Parathyroid adenoma (tissue), 2 donors: Measurements from ENCODE around the gene LARP1B.

Experiments used
- H2AFZ ChIP-seq: fragments of 300-600 bp; sonication (generic); one replicate; pipeline ENCODE4 v1.7.0; 2017; ENCODE audit warnings: antibody characterized with exemption, mild to moderate bottlenecking
- H3K27ac ChIP-seq: fragments of 300-600 bp; sonication (generic); one replicate; pipeline ENCODE4 v1.7.0; 2017
- H3K27me3 ChIP-seq: fragments of 300-600 bp; sonication (generic); one replicate; pipeline ENCODE4 v1.7.0; 2017; ENCODE audit warnings: low read length; ENCODE audit not compliant: control insufficient read depth, insufficient read depth
- H3K36me3 ChIP-seq: fragments of 300-600 bp; sonication (generic); one replicate; pipeline ENCODE4 v1.7.0; 2017; ENCODE audit warnings: low read length; ENCODE audit not compliant: control insufficient read depth, insufficient read depth
- H3K4me1 ChIP-seq: fragments of 300-600 bp; sonication (generic); one replicate; pipeline ENCODE4 v1.7.0; 2017; ENCODE audit warnings: control low read depth
- H3K4me2 ChIP-seq: fragments of 300-600 bp; sonication (generic); one replicate; pipeline ENCODE4 v1.7.0; 2017; ENCODE audit warnings: low read length
- H3K4me3 ChIP-seq: fragments of 300-600 bp; sonication (generic); one replicate; pipeline ENCODE4 v1.7.0; 2017; ENCODE audit warnings: low read depth, low read length
- H3K79me2 ChIP-seq: fragments of 300-600 bp; sonication (generic); one replicate; pipeline ENCODE4 v1.7.0; 2017; ENCODE audit warnings: control low read depth
- H3K9ac ChIP-seq: fragments of 300-600 bp; sonication (generic); one replicate; pipeline ENCODE4 v1.7.0; 2017; ENCODE audit warnings: mild to moderate bottlenecking
- H3K9me3 ChIP-seq: fragments of 300-600 bp; sonication (generic); one replicate; pipeline ENCODE4 v1.7.0; 2017; ENCODE audit warnings: low read length; ENCODE audit not compliant: control insufficient read depth
- TF ChIP-seq, protein P1 (sequence below): fragments of 300-600 bp; sonication (generic); IDR thresholded peaks from one replicate; pipeline ENCODE4 v1.7.0; 2017; ENCODE audit warnings: antibody characterized with exemption, mild to moderate bottlenecking
- donor health status: primary hyperparathyroidism.

Gene LARP1B

DNA sequence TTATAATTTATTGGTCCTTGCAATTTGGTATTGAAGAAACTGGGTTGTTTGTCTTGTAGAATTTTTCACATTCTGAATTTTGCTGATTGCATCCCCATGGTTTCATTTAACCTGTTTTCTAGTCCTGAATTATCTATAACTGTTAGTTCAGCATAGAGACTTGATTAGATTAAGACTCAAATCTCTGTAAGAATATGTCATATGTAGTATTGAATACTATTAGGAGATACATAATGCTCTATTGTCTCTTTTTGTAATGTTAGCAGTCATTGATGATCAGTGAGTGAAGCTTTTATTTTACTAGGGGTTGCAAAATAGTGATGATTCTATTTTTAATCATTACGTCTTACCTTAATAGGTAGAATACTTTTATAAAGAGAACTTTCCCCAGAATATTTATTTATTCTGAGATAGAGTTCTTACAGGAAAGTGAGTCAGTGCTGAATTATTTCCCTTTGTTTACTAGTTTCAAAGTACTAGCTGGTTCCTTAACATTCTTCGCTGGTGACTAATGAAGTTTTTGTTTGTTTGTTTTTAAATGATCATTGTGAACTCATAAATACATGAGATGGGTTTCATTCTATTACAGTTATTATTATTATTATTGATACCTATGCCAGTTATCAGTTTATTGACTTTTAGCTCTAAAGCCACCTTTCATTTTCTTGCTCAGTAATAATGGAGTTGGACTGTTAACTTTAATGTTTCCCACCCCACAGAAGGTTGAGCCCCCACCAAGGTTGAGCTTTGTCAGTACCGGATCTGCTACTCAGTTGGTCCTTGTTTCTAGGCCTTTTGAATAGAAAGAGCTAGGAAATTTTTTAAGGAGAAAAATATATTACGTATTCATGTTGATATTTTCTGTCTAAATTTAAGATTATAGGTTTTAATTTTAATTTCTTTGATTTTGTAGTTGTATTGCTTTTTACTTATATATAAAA is 102.3 kb downstream of the LARP1B start:
- no peak overlapping the region for H3K4me2 ChIP-seq
- no peaks in the 10 kb centered on the region for H3K4me1 ChIP-seq
- no peak overlapping the region for H3K27ac ChIP-seq
- H3K4me3 ChIP-seq = no peak overlapping the region
- no peak overlapping the region for H2AFZ ChIP-seq
- no peaks in the 10 kb centered on the region for H3K79me2 ChIP-seq
- TF ChIP-seq, protein P1, sequence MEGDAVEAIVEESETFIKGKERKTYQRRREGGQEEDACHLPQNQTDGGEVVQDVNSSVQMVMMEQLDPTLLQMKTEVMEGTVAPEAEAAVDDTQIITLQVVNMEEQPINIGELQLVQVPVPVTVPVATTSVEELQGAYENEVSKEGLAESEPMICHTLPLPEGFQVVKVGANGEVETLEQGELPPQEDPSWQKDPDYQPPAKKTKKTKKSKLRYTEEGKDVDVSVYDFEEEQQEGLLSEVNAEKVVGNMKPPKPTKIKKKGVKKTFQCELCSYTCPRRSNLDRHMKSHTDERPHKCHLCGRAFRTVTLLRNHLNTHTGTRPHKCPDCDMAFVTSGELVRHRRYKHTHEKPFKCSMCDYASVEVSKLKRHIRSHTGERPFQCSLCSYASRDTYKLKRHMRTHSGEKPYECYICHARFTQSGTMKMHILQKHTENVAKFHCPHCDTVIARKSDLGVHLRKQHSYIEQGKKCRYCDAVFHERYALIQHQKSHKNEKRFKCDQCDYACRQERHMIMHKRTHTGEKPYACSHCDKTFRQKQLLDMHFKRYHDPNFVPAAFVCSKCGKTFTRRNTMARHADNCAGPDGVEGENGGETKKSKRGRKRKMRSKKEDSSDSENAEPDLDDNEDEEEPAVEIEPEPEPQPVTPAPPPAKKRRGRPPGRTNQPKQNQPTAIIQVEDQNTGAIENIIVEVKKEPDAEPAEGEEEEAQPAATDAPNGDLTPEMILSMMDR = no peak
- no peaks in the 10 kb centered on the region for H3K9me3 ChIP-seq
- H3K36me3 ChIP-seq = no peaks in the 10 kb centered on the region
- H3K9ac ChIP-seq = no peak overlapping the region
- no peaks in the 10 kb centered on the region for H3K27me3 ChIP-seq

- Histone ChIP-seq H3K4me1 (no peaks in the 10 kb centered on the region), H3K79me2 (no peaks in the 10 kb centered on the region), H3K9ac (no peak overlapping the region), H3K4me2 (no peak overlapping the region), H2AFZ (no peak overlapping the region), H3K27ac (no peak overlapping the region), H3K36me3 (no peaks in the 10 kb centered on the region), H3K27me3 (no peaks in the 10 kb centered on the region), H3K4me3 (no peak overlapping the region), H3K9me3 (no peaks in the 10 kb centered on the region)
- TF ChIP-seq, protein P1 = no peak
Observed at GRCh38 chr4:128166982-128167381, 105.9 kb downstream of the LARP1B start.

DNA sequence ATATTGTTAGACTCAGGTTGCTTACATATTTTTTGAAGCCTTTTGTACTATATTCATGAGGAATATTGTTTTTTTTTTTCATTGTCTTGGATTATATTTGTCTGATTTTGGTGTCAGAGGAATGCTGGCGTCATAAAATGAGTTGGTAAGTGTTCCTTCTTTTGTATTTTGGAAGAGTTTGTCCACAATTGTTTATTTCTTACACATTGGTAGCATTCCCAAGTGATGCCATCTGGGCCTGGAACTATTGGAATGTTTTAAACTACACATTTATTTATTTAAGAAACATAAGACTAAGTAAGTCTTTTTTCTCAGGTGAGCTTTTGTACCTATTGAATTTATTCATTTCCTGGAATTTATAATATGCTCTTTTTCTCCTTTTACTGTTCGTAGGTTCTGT is 107.6 kb downstream of the LARP1B start:
- no peaks in the 10 kb centered on the region for H3K4me1 ChIP-seq
- TF ChIP-seq, protein P1 = no peak
- no peak overlapping the region for H3K27ac ChIP-seq
- no peak overlapping the region for H3K4me3 ChIP-seq
- H2AFZ ChIP-seq = no peak overlapping the region
- no peak overlapping the region for H3K9ac ChIP-seq
- no peaks in the 10 kb centered on the region for H3K36me3 ChIP-seq
- no peaks in the 10 kb centered on the region for H3K9me3 ChIP-seq
- H3K4me2 ChIP-seq = no peak overlapping the region
- H3K27me3 ChIP-seq = no peaks in the 10 kb centered on the region
- no peaks in the 10 kb centered on the region for H3K79me2 ChIP-seq

DNA sequence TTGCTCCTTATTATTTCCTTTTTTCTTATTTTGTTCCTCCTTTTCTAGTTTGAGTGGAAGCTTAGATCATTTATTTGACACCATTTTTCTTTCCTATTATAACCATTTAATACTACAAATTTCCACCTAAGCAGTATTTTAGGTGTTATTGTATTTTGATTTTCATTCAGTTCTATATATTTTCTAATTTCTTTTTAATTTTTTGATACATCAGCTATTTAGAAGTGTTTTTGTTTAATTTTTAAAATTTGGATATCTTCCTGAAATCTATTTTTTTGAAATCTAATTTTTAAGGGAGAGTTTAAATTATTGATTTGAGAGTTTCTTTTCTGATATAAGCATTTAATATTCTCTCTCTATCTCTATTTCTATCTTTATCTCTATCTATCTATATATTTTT is 108.1 kb downstream of the LARP1B start:
- no peak overlapping the region for H3K4me3 ChIP-seq
- H3K79me2 ChIP-seq = no peaks in the 10 kb centered on the region
- no peaks in the 10 kb centered on the region for H3K36me3 ChIP-seq
- no peaks in the 10 kb centered on the region for H3K27me3 ChIP-seq
- no peaks in the 10 kb centered on the region for H3K4me1 ChIP-seq
- H3K27ac ChIP-seq = no peak overlapping the region
- H2AFZ ChIP-seq = no peak overlapping the region
- H3K4me2 ChIP-seq = no peak overlapping the region
- TF ChIP-seq, protein P1 = no peak
- H3K9me3 ChIP-seq = no peaks in the 10 kb centered on the region
- no peak overlapping the region for H3K9ac ChIP-seq

GRCh38 chr4:128176643-128177042 is 115.5 kb downstream of the LARP1B start:
- no peaks in the 10 kb centered on the region for H3K9me3 ChIP-seq
- no peaks in the 10 kb centered on the region for H3K4me1 ChIP-seq
- no peak overlapping the region for H3K27ac ChIP-seq
- H3K4me3 ChIP-seq = no peak overlapping the region
- H3K36me3 ChIP-seq = no peaks in the 10 kb centered on the region
- H3K27me3 ChIP-seq = no peaks in the 10 kb centered on the region
- TF ChIP-seq, protein P1 = no peak
- H3K9ac ChIP-seq = no peak overlapping the region
- no peaks in the 10 kb centered on the region for H3K79me2 ChIP-seq
- no peak overlapping the region for H3K4me2 ChIP-seq
- H2AFZ ChIP-seq = no peak overlapping the region
